HAP-1 (cell line): ENCODE results near the gene C2orf92.
"Not testable (repeated sequence)": the region's sequence is repeated elsewhere in the genome, so short reads cannot be mapped to it uniquely, and the experiment has no call there.

Experiments
- DNase-seq, 2 experiments: peaks; one replicate each; pipeline ENCODE4 v3.0.0-alpha.2; 2016 to 2020; ENCODE audit warnings: low spot score in 2 of 2
- H3K27me3 ChIP-seq: fragments of 250-450 bp; sonication (Bioruptor Pico); 2 replicates; pipeline ENCODE4 v1.5.1; 2020; ENCODE audit warnings: low read depth, mild to moderate bottlenecking, moderate library complexity
- H3K36me3 ChIP-seq: fragments of 250-450 bp; sonication (Bioruptor Pico); replicated peaks from 2 replicates; pipeline ENCODE4 v1.5.1; 2020; ENCODE audit warnings: mild to moderate bottlenecking
- H3K4me1 ChIP-seq: fragments of 250-450 bp; sonication (Bioruptor Pico); 2 replicates; pipeline ENCODE4 v1.5.1; 2020; ENCODE audit warnings: mild to moderate bottlenecking
- H3K4me3 ChIP-seq: fragments of 250-450 bp; sonication (Bioruptor Pico); 2 replicates; pipeline ENCODE4 v1.5.1; 2020; ENCODE audit warnings: mild to moderate bottlenecking, moderate library complexity
- H3K9me3 ChIP-seq: fragments of 250-450 bp; sonication (Bioruptor Pico); 2 replicates; pipeline ENCODE4 v1.5.1; 2020; ENCODE audit warnings: mild to moderate bottlenecking, moderate library complexity
- in situ Hi-C: fragments of 300-500 bp; cut with MboI; formaldehyde crosslinking; loops from 3 replicates; pipeline ENCODE4 v1.14.3; 2020; ENCODE audit warnings: low sequenced_read_pairs, inconsistent platforms, mixed read lengths

C2orf92 gene

GRCh38 chr2:97669448-97669847 lies at the start of gene C2orf92:
TSS of gene C2orf92 (plus strand) at chr2:97669713. CDS start at chr2:97669789, 76 bp downstream.
- no peaks in the 10 kb centered on the region for H3K27me3 ChIP-seq
- no peaks in the 10 kb centered on the region; the same call in 1 of the 2 replicates for H3K36me3 ChIP-seq
- no peaks in the 10 kb centered on the region for H3K9me3 ChIP-seq
- H3K4me1 ChIP-seq: no peaks in the 10 kb centered on the region
- H3K4me3 ChIP-seq: no peak within 1 kb of the TSS
- no peak for DNase-seq
- in situ Hi-C loops: no loop called here

GRCh38 chr2:97620492-97620891 lies 49.0 kb upstream of the C2orf92 start:
- H3K4me1 ChIP-seq, DNase-seq, H3K36me3 ChIP-seq, H3K27me3 ChIP-seq, H3K4me3 ChIP-seq, H3K9me3 ChIP-seq, in situ Hi-C loops: not testable (repeated sequence)

GRCh38 chr2:97622976-97623375 lies 46.5 kb upstream of the C2orf92 start:
- H3K4me1 ChIP-seq, H3K9me3 ChIP-seq, in situ Hi-C loops, H3K36me3 ChIP-seq, DNase-seq, H3K27me3 ChIP-seq, H3K4me3 ChIP-seq: not testable (repeated sequence)

- in situ Hi-C loops, H3K4me3 ChIP-seq, H3K4me1 ChIP-seq, H3K9me3 ChIP-seq, DNase-seq, H3K27me3 ChIP-seq, H3K36me3 ChIP-seq: not testable (repeated sequence)
Observed at GRCh38 chr2:97625354-97626048, 44.0 kb upstream of the C2orf92 start.

GRCh38 chr2:97626049-97626430 lies 43.5 kb upstream of the C2orf92 start:
- H3K9me3 ChIP-seq, DNase-seq, H3K27me3 ChIP-seq, H3K4me3 ChIP-seq, in situ Hi-C loops, H3K36me3 ChIP-seq, H3K4me1 ChIP-seq: not testable (repeated sequence)

- in situ Hi-C loops: no loop called here
- H3K27me3 ChIP-seq: no peaks in the 10 kb centered on the region
- no peak for DNase-seq
- H3K9me3 ChIP-seq: no peaks in the 10 kb centered on the region
- H3K36me3 ChIP-seq: peaks cover 23% of the 10 kb centered on the region
- no peak overlapping the region for H3K4me3 ChIP-seq
- peaks cover 4% of the 10 kb centered on the region for H3K4me1 ChIP-seq
Observed at GRCh38 chr2:97644023-97644717, 25.3 kb upstream of the C2orf92 start.

GRCh38 chr2:97645112-97645694 lies 24.3 kb upstream of the C2orf92 start:
- Histone ChIP-seq H3K27me3 (no peaks in the 10 kb centered on the region), H3K36me3 (peaks cover 31% of the 10 kb centered on the region), H3K4me1 (peaks cover 4% of the 10 kb centered on the region), H3K4me3 (peak overlapping the region; percentile 95), H3K9me3 (no peaks in the 10 kb centered on the region)
- DNase-seq: no peak
- in situ Hi-C loops: no loop called here

- no peaks in the 10 kb centered on the region for H3K27me3 ChIP-seq
Observed at GRCh38 chr2:97645695-97646629, 23.6 kb upstream of the C2orf92 start, which contains the start of gene COX5B. TSS of gene COX5B (plus strand) at chr2:97646062. CDS start at chr2:97646087, 25 bp downstream.

GRCh38 chr2:97646977-97647376 lies 22.5 kb upstream of the C2orf92 start:
- in situ Hi-C loops: no loop called here
- no peaks in the 10 kb centered on the region for H3K9me3 ChIP-seq
- H3K4me3 ChIP-seq: peak overlapping the region; percentile 95
- no peaks in the 10 kb centered on the region for H3K27me3 ChIP-seq
- H3K36me3 ChIP-seq: peaks cover 37% of the 10 kb centered on the region
- H3K4me1 ChIP-seq: peaks cover 4% of the 10 kb centered on the region
- no peak for DNase-seq

More at GRCh38 chr2:97645695-97646629, 23.6 kb upstream of the C2orf92 start, which contains the start of gene COX5B:
- Histone ChIP-seq H3K9me3 (no peaks in the 10 kb centered on the region), H3K36me3 (peaks cover 36% of the 10 kb centered on the region), H3K4me3 (peak within 1 kb of the TSS; percentile 95), H3K4me1 (peaks cover 4% of the 10 kb centered on the region)
- peak; percentile 98 to 99 for DNase-seq
- in situ Hi-C loops: no loop called here

- no peak for DNase-seq
- Histone ChIP-seq H3K36me3 (peaks cover 45% of the 10 kb centered on the region), H3K27me3 (no peaks in the 10 kb centered on the region), H3K9me3 (no peaks in the 10 kb centered on the region), H3K4me1 (peaks cover 4% of the 10 kb centered on the region; the same call in 1 of the 2 replicates), H3K4me3 (no peak overlapping the region)
- in situ Hi-C loops: no loop called here
Observed at GRCh38 chr2:97651114-97651513, 18.4 kb upstream of the C2orf92 start.

- in situ Hi-C loops: no loop called here
- DNase-seq: no peak
- H3K36me3 ChIP-seq: peaks cover 50% of the 10 kb centered on the region
Observed at GRCh38 chr2:97653473-97653872, 16.0 kb upstream of the C2orf92 start.

GRCh38 chr2:97653874-97654273 lies 15.6 kb upstream of the C2orf92 start:
- DNase-seq: no peak
- Histone ChIP-seq H3K9me3 (no peaks in the 10 kb centered on the region), H3K4me1 (no peaks in the 10 kb centered on the region), H3K27me3 (no peaks in the 10 kb centered on the region), H3K36me3 (peaks cover 47% of the 10 kb centered on the region), H3K4me3 (no peak overlapping the region)
- in situ Hi-C loops: no loop called here

More at GRCh38 chr2:97653473-97653872, 16.0 kb upstream of the C2orf92 start:
- Histone ChIP-seq H3K4me3 (no peak overlapping the region), H3K27me3 (no peaks in the 10 kb centered on the region), H3K9me3 (no peaks in the 10 kb centered on the region), H3K4me1 (no peaks in the 10 kb centered on the region)

GRCh38 chr2:97654309-97654708 lies 15.2 kb upstream of the C2orf92 start:
- DNase-seq: no peak
- Histone ChIP-seq H3K27me3 (no peaks in the 10 kb centered on the region), H3K4me1 (no peaks in the 10 kb centered on the region), H3K9me3 (no peaks in the 10 kb centered on the region), H3K36me3 (peaks cover 47% of the 10 kb centered on the region), H3K4me3 (no peak overlapping the region)
- in situ Hi-C loops: no loop called here
